Inferior parietal cortex (tissue), 1 donor: ENCODE results near the gene BICDL2.
"Not testable (repeated sequence)": the region's sequence is repeated elsewhere in the genome, so short reads cannot be mapped to it uniquely, and the experiment has no call there.

Source experiments
- DNase-seq: peaks from one replicate; pipeline ENCODE4 v3.0.0-alpha.2; 2016; ENCODE audit errors: extremely low spot score

Gene BICDL2

DNA sequence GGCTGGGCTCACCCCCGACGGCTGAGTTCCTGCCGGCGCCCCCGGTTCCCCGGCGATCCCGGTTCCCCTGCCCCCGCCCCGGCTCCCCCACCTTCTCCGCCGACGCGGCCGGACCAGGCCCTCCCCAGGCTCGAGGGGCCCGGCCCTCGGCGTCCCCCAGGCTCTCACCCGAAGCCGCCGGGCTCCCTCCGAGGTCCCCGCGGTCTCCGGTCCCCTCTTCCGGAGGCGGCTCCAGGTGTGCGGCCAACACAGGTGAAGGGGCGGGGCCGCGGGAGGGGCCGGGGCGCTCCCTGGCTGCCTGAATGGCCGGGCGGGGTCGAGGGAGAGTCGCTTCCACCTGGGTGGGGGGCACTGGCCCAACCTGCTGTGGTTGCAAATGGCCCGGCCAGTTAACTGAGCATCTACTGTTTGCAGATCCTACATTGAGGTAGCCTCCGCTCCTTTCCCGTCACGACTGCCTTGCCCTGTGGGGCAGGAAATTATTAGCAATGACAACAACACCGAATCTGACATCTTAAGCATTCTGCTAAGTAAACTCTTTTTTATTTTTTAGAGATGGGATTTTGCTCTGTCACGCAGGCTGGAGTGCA is at the start of gene BICDL2:
Gene BICDL2, minus strand, starts transcription at position 219 of the 590 bp plus-strand sequence. CDS start 1,448 bp downstream, outside the sequence.
- no peak for DNase-seq

- DNase-seq, result no peak
These were observed 49.3 kb upstream of the BICDL2 start for GRCh38 chr16:3085868-3086595.

DNA sequence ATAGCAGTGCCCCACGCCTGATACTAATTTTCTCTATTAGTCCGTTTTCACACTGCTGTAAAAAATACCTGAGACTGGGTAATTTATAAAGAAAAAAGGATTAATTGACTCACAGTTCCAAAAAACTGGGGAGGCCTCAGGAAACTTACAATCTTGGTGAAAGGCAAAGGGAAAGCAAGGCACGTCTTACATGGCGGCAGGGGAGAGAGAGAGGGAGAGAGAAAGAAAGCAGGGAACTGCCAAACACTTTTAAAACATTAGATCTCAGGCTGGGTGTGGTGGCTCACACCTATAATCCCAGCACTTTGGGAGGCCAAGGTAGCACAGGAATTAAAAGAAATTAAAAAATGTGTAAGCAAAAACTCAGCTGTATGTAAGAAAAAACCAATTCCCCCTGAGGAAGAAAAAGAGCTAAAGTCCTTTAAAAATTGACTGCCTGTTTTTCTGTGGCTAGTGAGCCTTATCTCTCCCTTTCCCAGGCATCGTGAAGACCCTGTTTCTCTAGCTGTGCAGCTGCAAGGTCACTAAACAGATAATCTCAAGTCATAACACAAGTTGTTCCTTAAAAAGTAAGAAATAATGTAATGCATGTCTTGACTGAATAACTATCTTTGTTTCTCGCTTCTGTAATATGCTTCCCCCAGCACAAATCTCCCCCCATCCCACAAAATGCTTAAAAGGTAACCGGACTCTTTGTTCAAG is 48.4 kb upstream of the BICDL2 start:
- DNase-seq, result no peak

- DNase-seq, result no peak
These were observed 47.7 kb upstream of the BICDL2 start for GRCh38 chr16:3084491-3084890.

GRCh38 chr16:3083408-3083807 is 46.7 kb upstream of the BICDL2 start:
- DNase-seq, result not testable (repeated sequence)

DNA sequence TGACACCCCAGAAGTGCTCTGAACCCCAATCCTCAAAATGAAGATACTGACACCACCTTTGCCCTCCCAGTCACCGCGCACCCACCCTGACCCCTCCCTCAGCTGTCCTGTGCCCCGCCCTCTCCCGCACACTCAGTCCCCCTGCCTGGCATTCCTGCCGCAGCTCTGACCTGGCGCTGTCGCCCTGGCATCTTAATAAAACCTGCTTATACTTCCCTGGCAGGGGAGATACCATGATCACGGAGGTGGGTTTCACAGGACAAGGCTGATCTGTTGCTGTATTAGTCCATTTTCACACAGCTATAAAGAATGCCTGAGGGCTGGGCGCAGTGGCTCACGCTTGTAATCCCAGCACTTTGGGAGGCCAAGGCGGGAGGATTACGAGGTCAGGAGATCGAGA is 45.2 kb upstream of the BICDL2 start:
- not testable (repeated sequence) for DNase-seq

DNA sequence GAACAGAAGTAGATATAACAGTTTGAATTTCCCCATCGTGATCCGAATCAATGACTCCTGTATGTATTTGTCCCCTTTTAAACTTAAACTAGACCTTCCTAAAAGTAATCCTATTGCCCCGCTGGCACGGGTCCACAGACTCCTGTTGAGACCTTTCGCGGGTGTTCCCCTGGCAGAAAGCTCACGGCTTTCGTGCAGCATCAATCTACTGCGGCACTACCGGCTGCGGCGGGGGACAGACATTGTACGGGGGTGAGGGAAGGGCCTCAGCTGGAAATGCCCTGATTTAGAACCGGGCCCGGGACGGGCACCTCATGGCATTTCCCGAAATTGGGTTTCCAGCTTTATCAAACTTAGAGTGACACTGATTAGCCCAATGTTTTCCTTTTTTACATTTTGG is 43.3 kb upstream of the BICDL2 start:
- DNase-seq, result no peak

- no peak for DNase-seq
These were observed 39.8 kb upstream of the BICDL2 start for GRCh38 chr16:3076577-3076976.

DNA sequence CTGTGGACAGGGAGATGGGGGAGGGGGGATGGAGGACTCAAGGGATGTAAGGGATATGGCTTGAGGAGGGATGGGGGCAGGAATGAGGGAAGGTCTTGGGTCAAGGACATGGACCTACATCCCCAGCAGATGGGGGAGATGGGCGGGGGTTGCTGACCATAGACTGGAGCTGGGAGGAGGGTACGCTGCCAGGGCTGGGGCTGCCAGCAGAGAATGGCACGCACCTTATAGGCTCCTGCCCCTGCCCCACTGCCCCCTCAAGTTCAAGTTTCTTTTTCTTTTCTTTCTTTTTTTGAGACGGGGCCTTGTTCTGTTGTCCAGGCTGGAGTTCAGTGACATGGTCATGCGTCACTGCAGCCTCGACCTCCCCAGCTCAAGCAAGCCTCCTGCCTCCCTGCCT is 39.2 kb upstream of the BICDL2 start:
- DNase-seq, result not testable (repeated sequence)

- DNase-seq, result no peak
These were observed 38.8 kb upstream of the BICDL2 start for GRCh38 chr16:3075523-3075915.

GRCh38 chr16:3074860-3075522 is 38.2 kb upstream of the BICDL2 start:
- no peak for DNase-seq

DNA sequence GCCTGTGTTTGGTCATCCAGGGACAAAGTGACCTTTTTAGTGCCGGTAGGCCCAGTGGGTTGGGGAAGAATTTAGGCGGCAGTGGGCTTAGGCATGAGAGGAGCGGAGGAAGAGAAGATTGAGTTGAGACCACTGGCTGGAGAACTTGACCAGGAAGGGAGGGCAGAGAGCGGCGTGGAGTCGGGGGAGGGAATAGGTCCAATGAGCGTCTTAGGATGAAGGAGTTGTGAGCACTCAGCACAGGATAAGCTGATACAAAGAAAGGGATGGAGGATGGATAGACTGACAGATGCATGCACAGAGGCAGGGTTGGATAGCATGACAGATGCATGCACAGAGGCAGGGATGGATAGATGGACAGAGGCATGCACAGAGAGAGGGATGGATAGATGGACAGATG is 36.7 kb upstream of the BICDL2 start:
- no peak for DNase-seq

DNA sequence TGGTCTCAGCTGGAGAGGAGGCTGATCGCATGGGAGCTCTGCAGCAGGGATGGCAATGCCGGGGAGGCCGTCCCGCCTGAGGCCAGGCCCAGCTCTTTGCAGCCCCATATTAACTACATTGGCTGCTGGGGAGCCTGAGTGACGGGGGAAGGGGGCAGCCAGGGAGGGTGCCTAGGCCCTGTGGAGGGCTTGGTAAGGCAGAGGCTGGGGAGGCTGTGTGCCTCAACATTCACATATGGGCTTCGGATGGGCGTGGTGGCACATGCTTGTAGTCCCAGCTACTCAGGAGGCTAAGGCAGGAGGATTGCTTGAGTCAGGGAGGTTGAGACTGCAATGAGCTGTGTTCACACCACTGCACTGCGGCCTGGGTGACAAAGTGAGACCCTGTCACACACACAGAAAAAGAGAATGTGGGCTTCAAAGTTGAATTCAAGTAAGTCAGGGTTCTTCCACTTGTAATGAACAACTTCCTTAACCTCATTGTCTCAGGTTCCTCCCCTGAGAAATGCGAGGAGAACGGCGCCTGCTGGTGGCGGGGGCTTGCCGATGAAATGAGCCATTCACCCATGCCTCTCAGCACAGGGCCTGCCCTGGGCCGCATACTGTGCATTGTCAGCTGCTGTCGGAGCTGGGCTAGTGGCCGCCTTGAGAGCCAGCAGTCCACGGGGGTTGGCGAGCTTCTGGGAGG is 36.0 kb upstream of the BICDL2 start:
- DNase-seq, result not testable (repeated sequence)

GRCh38 chr16:3072148-3072547 is 35.4 kb upstream of the BICDL2 start:
- not testable (repeated sequence) for DNase-seq

GRCh38 chr16:3071655-3072054 is 34.9 kb upstream of the BICDL2 start:
- no peak for DNase-seq

GRCh38 chr16:3070608-3071111 is 33.9 kb upstream of the BICDL2 start:
- no peak for DNase-seq

DNA sequence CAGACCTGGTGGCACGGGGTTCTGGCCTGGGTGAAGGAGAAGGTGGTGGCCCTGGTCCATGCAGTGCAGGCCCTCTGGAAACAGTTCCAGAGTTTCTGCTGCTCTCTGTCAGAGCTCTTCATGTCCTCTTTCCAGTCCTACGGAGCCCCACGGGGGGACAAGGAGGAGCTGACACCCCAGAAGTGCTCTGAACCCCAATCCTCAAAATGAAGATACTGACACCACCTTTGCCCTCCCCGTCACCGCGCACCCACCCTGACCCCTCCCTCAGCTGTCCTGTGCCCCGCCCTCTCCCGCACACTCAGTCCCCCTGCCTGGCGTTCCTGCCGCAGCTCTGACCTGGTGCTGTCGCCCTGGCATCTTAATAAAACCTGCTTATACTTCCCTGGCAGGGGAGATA is 32.4 kb upstream of the BICDL2 start:
- not testable (repeated sequence) for DNase-seq

GRCh38 chr16:3068487-3068886 is 31.7 kb upstream of the BICDL2 start:
- DNase-seq, result no peak

GRCh38 chr16:3066440-3066748 is 29.6 kb upstream of the BICDL2 start:
- no peak for DNase-seq

DNA sequence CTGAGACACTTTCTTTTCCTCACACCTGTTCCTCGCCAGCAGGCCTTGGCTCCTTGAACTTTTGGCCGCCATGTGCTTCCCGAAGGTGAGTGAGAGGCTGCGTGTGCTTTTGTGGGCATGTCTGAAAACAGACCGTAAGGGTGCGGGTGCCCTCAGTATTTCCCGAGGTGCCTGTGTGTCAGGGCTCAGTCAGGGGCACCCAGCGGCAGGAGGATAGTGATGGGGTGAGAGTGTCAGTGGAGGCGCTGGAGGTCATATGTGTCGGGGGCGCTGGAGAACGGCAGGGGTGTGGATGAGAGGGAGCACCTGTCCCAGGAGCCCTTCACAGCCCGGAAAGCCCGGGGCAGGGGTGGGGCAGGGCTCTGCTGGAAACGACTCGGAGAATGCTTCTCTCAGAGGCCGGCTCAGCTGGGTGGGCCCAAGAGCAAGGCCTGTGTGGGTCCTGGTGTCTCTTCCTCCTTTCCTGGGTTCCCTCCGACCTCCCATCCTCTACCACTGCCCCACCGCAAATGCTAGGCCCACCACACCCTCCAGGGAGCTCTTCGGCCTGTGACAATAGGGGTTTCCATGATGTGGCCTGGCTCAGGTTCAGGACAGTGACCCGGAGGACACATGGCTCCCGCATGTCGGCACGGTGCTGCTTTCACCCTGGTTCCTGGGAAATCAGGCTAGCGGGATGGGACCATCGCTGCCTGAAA is 29.1 kb upstream of the BICDL2 start:
- DNase-seq, result no peak

DNA sequence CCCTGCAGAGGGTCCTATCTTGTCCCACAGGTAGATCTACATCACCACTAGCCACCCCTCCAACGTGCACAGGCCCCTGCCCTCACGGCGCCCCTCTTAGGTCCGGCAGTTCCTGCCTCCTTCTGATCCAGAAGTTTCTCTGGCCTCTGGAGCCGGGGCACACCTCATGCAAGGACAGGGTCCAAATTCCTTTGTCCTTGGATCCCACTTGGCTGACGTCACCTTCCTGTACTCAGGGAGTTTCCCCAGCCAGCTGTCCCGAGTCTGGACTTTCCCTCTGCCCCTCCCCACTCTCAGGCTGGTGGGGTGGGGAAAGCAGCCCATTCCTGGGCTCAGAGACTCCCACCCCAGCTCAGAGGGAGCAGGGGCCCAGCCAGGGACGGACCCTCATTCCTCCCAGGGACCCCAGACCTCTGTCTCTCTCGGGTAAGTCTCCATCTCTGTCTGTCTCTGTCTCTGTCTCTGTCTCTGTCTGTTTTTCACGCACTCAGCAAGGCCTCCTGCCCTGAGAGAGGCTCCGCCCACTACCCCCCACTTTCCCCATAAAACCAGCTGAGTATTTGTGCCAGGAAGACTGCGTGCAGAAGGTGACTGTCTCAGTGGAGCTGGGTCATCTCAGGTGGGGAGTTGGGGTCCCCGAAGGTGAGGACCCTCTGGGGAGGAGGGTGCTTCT is 28.5 kb upstream of the BICDL2 start, which contains the start of gene IL32:
Gene IL32, plus strand, starts transcription at position 572 of the 673 bp plus-strand sequence. CDS start 172 bp downstream, outside the sequence.
- no peak for DNase-seq
